HCT116 (cell line): ENCODE results near the gene ZYX.

Experiments used
- CEBPB ChIP-seq: IDR thresholded peaks from 2 replicates; pipeline ENCODE4 v1.6.1; 2012; ENCODE audit warnings: low read depth
- CTCF ChIP-seq, 3 experiments: fragments of 200-600 bp in 1 of 3; sonication (generic) in 1 of 3; IDR thresholded peaks in 2 of 3; conservative IDR thresholded peaks in 1 of 3; 2 replicates each; pipeline ENCODE4 v1.5.1; 2012 to 2017; ENCODE audit warnings: low read depth in 2 of 3, low read length in 2 of 3, antibody characterized with exemption in 1 of 3, borderline replicate concordance in 1 of 3, control low read depth in 1 of 3, mild to moderate bottlenecking in 1 of 3, mixed read lengths in 1 of 3, mixed run types in 1 of 3, moderate library complexity in 1 of 3; ENCODE audit not compliant: insufficient read depth in 1 of 3
- EGR1 ChIP-seq: IDR thresholded peaks from 2 replicates; pipeline ENCODE4 v1.6.1; 2012; ENCODE audit warnings: low read depth
- ELF1 ChIP-seq: IDR thresholded peaks from 2 replicates; pipeline ENCODE4 v1.6.1; 2012; ENCODE audit warnings: low read depth, borderline replicate concordance
- EZH2 ChIP-seq: fragments of 200-600 bp; sonication (generic); IDR thresholded peaks from 2 replicates; pipeline ENCODE4 v1.6.1; 2017; ENCODE audit warnings: antibody characterized with exemption, mixed run types
- JUND ChIP-seq: IDR thresholded peaks from 2 replicates; pipeline ENCODE4 v1.6.1; 2012
- MAX ChIP-seq: IDR thresholded peaks from 2 replicates; pipeline ENCODE4 v1.6.1; 2012
- POLR2A ChIP-seq: IDR thresholded peaks from 2 replicates; pipeline ENCODE4 v1.7.0; 2011; ENCODE audit warnings: borderline replicate concordance; ENCODE audit not compliant: insufficient read depth, insufficient read length; ENCODE audit errors: extremely low read depth
- POLR2AphosphoS5 ChIP-seq: IDR thresholded peaks from 2 replicates; pipeline ENCODE4 v1.6.1; 2011; ENCODE audit warnings: mild to moderate bottlenecking, low read depth, low read length, moderate library complexity
- RAD21 ChIP-seq: IDR thresholded peaks from 2 replicates; pipeline ENCODE4 v1.6.1; 2012; ENCODE audit warnings: low read depth, mild to moderate bottlenecking
- REST ChIP-seq: IDR thresholded peaks from 2 replicates; pipeline ENCODE4 v1.6.1; 2012; ENCODE audit warnings: low read depth
- ZFX ChIP-seq: fragments of 450-650 bp; IDR thresholded peaks from 2 replicates; pipeline ENCODE4 v1.6.1; 2017

GRCh38 chr7:143345428-143345900 lies 35.7 kb upstream of the ZYX start:
- TF ChIP-seq POLR2AphosphoS5 (peak; percentile 69), RAD21 (peak; percentile 46), POLR2A (no peak), CTCF (IDR thresholded peaks at IDR 0.05 in 2 of 3, conservative IDR thresholded peaks at IDR 0.05 in 1 of 3; ENCODE audit: borderline replicate concordance in 1 of 3, insufficient read depth in 1 of 3, low read depth in 2 of 3, low read length in 2 of 3) (peak; percentile 70 to 78 (median 72); a peak in 5 of 6 replicates), ELF1 (no peak), EZH2 (no peak), CEBPB (no peak), EGR1 (no peak), REST (no peak), JUND (no peak), MAX (peak; percentile 81), ZFX (no peak)
